AML-193 (cell line): ENCODE data around the gene MBP.
A peak's percentile ranks its signal among the peaks of the same experiment; 100 is the strongest.

Source experiments
- DNase-seq, 2 experiments: peaks; one replicate each; lab custom pipeline; 2025; lab: John Stamatoyannopoulos, UW

Gene MBP

DNA sequence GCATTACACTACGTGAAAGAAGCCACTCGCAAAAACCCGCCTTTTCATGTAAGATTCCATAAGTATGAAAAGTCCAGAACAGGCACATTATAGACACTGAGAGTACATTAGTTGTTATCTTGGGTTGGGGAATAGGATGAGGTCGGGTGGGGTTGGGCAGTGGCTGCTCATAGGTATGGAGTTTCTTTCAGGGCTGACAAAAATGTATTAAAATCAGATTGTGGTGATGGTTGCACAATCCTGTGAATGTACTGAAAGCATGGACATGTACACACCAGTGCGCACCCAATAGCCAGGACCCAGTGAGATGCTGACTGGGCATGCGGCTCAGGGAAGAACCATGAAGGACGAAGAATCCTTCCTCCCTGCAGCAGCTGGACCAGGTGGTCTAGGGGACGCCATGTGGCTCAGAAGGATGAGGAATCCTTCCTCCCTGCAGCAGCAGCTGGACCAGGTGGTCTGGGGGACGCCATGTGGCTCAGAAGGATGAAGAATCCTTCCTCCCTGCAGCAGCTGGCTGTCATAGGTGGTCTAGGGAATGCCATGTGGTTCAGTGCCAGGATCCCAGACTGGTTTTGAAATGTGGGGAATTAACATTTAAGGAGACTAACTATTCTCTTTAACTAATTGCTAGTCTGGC lies 50.1 kb downstream of the MBP start:
- DNase-seq, result no peak

DNA sequence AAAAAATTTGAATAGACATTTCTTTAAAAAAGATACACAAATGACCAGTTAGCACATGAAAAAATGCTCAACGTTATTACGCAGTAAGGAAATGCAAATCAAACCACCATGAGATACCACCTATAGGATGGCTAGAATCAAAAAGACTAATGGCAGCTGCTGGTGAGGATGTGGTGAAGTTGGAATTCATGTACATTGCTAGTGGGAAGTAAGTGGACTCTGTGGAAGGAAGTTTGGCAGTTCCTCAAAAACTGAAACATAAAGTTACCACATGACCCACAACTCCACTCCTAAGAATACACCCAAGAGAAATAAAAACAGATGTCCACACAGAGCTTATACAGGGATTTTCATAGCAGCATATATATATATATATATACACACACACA lies 51.2 kb downstream of the MBP start:
- peak; percentile 80 to 85 for DNase-seq

DNA sequence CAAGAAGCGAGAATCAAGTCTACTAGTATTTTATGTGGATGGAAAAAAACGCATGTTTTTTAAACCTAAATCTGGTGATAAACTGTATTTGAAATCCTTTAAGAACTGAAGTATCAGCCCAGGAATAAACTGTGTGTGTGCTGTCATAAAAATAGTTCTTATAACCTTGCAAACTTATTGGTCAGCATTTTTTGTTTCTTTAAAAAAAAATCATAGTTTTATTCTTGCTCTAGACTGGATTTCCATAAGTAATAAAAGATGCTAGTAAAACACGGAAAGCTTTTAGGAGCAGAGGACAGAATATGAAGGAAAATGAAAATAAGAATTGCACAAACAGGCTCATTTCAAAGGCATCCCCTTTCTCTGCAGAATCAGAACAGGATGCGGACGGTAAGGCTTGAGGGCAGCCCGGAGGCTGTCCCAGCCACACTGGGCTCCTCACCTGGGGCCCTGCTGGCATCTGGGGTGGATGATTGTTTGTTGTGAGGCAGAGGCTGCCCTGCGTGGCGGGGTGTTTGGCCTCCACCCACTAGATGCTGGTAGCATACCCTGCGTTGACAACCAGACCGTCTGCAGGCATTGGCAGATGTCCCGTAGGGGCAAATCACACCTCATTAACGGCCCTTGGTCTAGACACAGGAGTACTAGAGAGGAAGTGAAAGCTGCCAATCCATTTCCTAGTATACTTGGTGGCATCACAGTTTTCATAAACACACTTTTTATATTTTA lies 52.5 kb downstream of the MBP start:
- no peak for DNase-seq

DNA sequence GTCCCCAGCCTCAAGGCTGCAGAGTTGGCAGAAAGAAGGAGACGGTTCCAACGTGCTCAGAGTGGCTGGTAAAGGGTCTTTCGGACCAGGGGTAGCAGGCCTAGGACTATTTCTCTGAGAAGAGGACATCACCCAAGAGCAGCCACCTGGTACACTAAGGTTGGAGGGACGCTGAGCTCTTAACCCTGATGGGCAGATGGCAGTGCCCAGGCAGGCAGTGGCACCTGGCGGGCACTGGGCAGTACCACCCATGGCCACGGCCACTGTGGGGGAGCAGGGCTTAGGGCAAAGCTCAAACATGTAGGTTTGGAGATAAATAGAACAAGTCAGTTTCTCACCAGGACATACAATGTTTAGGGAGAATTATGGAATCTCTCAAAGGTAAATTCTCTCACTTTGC lies 53.5 kb downstream of the MBP start:
- DNase-seq, result no peak

DNA sequence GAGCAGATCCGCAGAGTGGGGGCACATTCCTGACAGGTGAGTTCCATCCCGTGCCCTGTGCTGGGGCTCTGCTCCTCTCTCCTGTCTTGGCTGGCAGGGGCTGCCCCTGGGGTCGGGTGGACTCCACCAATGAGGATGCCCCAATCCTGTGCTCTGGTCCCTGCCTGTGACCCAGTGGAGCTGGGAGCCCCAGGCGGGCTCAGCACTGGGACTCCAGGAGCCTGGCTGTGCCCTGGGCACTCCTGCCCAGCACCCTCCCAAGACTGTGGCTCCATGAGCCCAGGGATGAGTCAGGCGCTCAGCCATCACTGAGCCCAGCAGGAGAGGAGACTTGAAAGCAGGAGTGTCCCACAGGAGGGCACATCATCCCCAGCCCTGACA lies 53.9 kb downstream of the MBP start:
- no peak for DNase-seq

DNA sequence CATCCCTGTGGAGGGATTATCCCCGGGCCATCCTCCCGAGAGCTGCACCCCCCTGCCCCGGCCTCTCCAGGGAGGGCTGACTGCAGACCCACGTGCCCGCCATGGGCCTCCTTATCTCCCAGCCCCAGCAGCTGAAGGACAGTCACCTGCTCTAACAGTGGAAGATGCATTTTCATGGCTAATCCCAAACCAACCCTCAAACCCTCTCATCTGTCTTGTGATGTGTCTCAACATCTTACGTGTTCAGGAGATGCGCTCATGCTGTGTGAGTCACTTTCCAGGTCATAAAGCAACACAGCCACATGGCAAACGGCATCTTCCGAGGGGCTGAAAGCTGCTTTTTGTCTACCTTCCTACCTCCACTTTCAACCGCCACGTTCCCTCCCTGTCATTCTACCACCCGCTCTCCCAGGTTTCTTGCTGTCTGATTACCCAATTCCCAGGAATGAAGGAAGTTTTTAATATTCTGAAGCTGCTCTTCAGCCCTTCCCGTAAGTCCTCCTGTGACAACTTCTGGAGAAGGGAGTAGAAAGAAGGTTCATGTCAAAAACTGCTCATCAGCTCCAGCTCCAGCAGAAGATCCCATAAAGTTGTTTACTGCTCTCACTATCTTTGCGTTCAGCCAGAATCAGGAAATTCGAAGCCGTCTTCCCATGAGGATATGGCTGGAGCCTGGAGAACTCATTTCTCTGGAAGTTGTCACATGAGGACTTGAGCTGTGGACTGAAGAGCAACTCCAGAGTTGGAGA lies 54.5 kb downstream of the MBP start:
- no peak for DNase-seq

DNA sequence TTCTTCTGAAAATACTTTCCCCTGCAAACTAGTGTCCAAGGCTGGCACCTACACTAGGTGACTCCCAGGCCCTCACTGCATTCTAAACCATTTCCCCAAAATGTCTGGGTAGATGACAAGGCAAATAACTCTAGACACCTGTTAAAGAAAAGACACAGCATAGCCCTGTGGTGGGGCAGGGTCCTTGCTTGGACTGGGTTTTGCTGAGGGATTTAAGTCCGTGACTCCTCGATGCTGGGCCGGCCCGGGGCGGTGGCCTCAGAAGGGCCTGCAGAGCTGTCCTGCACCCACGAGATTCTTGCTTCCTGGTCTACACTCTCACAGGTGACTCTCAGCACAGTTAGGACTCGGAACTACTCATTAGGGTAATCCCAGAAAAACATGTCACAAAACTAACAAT lies 55.2 kb downstream of the MBP start:
- no peak for DNase-seq

DNA sequence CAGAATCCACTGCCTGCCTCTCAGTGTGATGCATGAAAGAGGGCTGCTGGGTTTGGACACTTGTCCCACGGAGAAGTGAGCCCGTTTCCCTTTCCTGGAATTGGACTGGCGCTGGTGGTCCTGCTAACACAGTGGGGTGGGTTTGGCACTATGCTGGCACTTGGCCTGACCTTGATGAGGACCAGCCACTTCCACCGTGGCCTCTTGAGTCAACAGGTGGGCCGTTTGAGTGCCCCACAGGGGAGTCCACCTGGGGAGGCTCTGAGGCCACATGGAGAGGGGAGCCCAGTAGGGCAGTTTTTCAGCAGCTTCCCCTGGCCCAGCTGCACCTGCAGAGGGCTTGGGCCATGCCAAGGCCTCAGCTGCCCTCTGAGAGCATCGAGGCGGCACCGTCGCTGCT lies 56.5 kb downstream of the MBP start:
- no peak for DNase-seq

DNA sequence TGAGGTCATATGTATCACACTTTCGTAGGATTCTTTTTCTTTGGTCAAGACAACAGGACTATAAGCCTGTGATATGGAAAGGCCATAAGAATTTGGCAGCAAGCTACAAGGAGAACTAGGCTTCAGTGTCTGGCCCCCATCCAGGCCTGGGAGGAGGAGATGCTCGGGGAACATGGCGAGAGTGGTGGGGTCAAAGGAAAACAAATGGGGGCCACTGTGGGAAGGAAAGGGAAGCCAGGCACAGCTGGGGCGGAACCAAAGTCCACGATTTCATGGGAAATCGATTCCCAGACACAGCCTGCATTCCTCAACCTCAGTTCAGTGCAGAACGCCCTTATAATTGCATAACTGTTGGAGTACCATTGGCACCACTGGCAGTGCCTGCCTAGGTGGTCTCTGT lies 58.2 kb downstream of the MBP start:
- DNase-seq, result no peak

DNA sequence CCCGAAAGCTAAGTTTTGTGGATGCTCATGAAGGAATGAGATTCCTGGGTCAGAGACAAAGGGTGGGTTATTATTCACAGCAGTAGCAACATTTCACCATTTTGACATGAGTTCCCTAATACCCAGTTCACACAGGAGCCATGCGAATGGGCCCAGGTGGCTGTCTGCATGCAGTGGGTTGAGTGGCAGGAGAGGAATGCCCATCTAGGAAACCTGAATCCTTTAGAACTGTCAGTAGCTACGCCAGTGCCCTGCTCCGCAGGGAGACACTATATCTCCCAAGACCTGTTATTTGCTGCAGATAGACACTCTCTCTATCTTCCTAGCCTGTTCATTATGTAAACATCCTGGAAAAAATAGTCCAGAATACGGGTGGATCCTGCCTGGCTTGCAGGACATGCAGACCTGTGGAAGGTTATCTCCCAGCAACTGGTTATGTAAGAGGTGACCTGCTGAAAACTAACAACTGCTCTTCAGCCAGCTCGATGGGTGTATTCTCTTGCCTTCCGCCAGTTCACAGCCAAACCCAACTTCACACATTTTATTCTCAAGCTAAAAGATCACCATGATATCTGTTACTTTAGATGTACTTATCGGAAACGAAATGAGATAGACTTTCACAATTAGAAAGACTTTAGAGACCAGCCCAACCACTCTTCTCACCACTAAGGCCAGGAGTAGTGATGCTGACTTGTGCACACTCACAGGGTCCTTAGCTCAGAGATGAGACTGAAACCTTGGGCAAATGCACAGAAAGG lies 59.1 kb downstream of the MBP start:
- DNase-seq, result no peak

DNA sequence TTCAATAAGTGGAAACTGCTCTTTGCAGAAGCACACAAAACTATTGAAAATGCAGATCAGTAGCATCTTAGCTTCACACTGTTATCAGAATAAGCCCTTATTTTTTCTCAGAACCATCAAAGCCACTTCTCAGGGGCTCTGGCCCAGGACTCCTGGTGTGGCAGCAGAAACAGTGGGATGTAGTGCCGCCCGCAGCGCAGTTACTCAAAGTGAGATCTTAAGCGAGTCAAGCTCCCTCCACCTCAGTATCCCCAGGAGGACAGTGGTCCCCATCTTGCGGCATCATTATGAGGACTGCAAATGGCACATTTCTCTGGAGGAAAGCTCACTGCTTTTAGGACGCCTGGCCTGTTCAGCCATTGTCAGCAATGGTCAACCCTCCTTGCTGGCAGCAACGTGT lies 60.0 kb downstream of the MBP start:
- no peak for DNase-seq

DNA sequence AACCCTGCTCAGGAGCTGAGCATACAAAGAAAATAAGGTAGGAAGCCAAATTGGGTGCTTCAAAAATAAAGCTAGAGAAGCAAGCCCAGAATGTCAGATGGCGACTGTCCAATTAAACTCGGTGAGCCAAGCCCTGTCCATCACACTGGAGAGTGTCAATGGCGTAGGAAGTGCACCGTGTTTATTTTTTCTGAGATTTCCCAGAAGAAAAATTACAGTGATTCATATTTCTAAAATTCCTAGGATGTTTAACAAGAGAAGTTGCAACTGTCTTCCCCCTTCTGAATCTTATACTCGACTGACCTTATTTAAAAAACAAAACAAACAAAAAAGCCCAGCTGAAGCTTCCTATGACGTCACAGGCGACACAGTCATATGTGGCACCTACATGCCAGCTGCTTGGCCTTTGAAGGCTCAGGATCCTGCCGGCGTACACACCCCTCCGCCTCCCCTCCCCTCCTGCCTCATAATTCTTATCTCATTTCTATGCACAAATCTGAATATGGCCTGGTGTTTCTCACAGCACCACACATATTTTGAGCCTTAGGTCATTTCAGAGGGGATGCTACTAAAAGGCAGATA lies 60.8 kb downstream of the MBP start:
- no peak for DNase-seq

DNA sequence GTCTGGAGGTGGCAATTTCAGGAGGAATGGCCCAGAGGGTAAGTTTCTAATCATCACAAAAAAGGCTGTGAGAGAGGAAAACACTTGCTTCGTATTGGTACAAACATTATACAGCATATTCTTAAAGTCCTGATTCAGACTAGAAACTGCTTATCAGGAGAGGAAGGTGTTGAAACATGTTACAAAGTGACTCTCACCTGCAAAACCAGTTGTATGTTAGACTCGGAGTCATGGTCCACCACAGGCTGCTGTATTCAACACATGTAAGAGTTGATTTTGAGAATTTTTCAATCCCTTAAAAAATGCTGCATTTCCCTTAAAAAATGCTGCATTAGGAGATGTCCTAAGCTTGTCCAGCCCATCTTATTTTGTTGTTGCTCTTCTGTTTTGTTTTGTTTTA lies 61.5 kb downstream of the MBP start:
- no peak for DNase-seq

DNA sequence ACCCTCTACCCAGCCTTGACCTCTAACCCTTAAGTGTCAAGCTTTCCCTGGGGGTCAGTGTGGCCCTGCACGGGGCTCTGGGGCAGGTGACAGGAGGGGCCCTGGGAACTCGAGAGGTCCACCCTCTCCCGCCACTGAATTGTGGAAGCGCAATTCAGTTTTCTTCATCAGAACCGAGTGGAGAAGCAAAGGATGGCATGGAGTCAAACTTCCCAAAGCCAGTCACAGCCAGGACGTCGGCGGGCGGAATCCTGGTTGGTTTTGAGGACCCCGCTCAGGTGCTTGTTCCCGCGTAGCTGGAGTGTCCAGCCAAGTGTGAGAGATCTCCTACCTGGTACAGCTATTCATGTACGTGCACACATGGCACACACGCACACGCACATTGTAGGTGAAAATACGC lies 62.0 kb downstream of the MBP start:
- DNase-seq, result no peak

DNA sequence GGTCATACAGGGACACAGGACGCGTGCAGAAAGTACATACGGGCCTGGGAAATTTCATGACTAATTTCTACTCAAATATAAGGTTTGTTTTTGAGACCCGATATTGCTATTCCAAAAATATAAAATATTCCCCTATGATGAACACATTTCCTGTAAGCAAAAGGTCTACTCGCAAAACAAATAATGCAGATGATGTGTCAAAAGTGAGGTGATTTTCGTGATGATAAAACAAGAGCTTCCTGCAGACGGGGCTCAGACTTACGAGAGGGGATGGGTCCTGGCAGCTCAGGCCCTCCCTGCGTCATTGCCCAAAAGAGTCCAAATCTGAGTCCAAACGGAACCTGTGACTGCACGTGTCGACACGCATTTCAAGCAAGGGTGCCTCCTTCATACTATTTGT lies 62.7 kb downstream of the MBP start:
- no peak for DNase-seq

DNA sequence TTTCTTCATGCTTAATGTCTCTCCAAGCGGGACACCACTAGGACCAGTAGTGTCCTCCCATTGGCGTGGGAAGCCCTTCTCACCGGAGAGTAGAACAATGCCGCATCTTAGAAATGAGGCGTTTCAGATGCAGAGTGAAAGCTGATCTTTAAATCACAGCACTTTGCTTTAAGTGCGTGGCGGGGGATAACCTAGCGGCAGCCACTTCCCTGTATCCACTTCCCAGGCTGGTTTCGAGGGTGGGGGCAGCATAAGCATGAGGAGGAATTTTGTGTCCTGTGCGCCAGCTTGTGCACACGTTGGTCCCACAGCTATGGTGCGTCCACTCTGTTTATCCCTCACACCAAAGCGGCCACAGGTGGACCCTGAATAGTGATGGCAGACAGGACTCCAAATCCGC lies 63.1 kb downstream of the MBP start:
- no peak for DNase-seq

DNA sequence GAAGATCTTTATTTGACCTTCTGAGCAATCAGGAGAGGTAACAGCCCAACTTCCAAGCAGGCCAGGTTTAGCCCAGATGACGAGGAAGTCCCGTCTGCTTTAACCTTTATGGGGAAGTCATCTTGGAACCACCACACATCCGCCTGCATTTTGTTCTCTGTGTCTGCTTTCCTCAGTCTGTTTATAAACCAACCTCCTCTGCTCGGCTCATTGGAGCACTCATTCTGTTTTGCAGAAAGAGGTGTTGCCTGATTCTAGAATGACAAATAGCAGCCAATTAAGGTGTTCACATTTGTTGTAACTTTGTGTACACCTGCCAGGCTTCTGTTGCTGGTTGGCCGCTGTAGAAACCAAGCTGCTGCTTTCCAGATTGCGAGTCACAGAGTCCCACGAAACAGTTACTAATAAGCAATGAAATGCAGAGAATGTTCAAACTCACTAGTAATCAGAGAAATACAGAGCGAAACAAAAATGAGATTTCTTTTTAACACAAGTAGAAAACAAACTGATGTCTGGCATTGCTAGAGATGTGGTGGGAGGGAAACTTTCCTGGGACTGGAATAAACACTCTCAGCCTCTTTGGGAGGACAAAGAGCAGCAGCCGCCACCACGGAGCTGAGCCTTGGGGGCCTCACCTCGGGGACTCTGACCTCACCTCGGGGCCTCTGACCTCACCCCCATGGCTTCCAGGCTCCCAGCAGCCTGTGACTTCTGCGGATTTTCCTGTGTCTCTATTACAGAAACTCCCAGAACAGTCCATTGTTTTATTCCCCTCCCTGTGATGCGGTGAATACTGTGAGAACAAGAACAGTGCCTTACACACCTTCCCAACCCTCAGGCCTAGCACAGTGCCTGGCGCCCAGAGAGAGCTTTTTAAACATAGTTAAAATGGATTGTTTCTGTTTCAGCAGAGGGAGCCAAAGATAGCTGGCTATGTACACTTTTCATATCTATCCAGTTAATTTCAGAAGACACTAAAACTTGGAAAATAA lies 64.0 kb downstream of the MBP start:
- no peak for DNase-seq

DNA sequence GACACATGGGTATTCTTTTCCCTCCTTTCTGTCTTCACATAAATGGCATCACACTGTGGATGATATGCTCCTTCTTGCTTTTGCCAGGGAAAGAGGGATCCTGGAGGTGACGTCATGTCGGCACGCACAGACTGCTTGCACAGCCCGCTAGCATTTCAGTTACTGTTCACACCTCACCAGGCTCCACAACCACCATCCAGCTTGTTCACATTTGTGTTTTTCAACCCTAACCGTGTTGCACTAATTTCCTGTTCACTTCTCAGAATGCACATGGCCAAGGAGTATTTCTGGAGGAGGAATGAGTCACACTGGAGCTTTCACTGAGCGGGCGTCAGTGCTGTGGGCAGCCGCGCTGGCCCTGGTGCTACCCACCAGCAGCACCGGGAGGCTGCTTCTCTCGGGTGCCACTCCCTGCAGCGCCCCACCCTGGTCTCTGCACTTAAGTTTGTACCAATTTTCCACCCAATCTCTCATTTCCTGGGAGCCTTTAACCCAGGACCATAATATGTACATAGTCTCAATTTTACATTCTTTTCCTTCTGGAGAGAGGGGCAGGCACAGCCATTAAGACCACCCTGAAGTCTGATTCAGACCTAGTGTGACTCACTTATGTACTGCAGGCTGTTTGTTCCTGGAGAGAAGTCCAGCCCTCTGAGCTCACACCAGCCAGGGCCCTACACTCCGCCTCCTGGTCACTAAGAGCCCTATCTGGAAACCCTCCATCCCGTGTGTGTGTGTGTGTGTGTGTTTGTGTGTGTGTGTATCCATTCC lies 65.1 kb downstream of the MBP start:
- DNase-seq, result peak; percentile 80 to 87

DNA sequence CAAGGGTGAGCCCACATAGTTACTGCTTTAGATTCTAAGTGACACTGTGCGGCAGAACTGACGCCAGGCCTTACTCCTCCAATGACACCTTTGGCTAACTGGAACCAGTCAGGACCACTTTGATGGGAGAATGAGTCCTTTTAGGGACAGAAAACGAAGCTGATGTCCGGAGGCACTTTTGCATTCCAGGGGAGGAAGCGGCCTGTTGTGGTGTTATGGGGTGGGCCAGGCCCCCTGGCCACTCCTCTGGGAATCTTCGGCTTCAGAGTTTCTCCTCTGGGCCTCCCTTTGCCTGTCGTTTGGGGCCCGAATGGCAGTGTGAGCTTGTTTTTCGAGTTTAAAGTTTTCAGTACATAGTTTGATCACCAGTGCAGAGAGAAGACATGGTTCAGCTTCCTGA lies 65.9 kb downstream of the MBP start:
- no peak for DNase-seq

DNA sequence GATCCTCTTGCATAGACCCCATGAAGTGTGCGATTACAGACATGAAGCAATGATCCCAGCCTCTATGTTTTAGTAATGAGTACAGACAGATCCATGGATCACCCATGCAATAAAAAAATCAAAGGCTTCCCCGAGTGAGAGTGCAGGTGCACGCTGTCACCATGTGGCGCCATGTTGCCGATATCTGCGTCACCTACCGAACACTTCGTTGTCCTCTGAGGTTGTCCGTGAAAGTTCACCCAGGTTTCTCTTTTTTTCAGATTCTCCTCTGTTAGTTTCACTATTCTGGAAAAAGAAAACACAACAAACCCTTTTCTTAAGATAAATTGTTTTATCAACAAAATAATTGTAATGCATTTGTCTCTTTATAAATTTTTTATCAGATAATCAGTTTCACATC lies 66.5 kb downstream of the MBP start:
- no peak for DNase-seq
